Epithelial cell of prostate (primary cell): ENCODE results near the gene CPA4.
"Not testable (repeated sequence)": the region's sequence is repeated elsewhere in the genome, so short reads cannot be mapped to it uniquely, and the experiment has no call there.

ENCODE experiments used
- DNase-seq: peaks from one replicate; pipeline ENCODE4 v3.0.0-alpha.2; 2011; ENCODE audit warnings: low read depth, low spot score
- H3K27ac ChIP-seq: fragments of 450-650 bp; 2 replicates; pipeline ENCODE4 v1.5.1; 2017; ENCODE audit warnings: mild to moderate bottlenecking

The CPA4 gene

GRCh38 chr7:130292682-130293257 is at the start of gene CPA4:
TSS of gene CPA4 (plus strand) at chr7:130293161. CDS start at chr7:130293181, 20 bp downstream.
- peak; percentile 94 for DNase-seq
- peak within 1 kb of the TSS; percentile 86 for H3K27ac ChIP-seq

GRCh38 chr7:130243486-130243885 is 49.5 kb upstream of the CPA4 start:
- H3K27ac ChIP-seq, DNase-seq: not testable (repeated sequence)

- not testable (repeated sequence) for DNase-seq, H3K27ac ChIP-seq
Observed at GRCh38 chr7:130246491-130246890, 46.5 kb upstream of the CPA4 start.

- DNase-seq, H3K27ac ChIP-seq: not testable (repeated sequence)
Observed at GRCh38 chr7:130248842-130249241, 44.1 kb upstream of the CPA4 start.

- DNase-seq, H3K27ac ChIP-seq: not testable (repeated sequence)
Observed at GRCh38 chr7:130249626-130250025, 43.3 kb upstream of the CPA4 start.

GRCh38 chr7:130254555-130254954 is 38.4 kb upstream of the CPA4 start:
- no peak for DNase-seq
- H3K27ac ChIP-seq, result no peak overlapping the region

- H3K27ac ChIP-seq, result no peak overlapping the region
- no peak for DNase-seq
Observed at GRCh38 chr7:130256704-130257103, 36.3 kb upstream of the CPA4 start.

- no peak for DNase-seq
- no peak overlapping the region for H3K27ac ChIP-seq
Observed at GRCh38 chr7:130258494-130259078, 34.4 kb upstream of the CPA4 start.

GRCh38 chr7:130262448-130262847 is 30.5 kb upstream of the CPA4 start:
- DNase-seq, result no peak
- no peak overlapping the region for H3K27ac ChIP-seq

- no peak overlapping the region for H3K27ac ChIP-seq
- no peak for DNase-seq
Observed at GRCh38 chr7:130263130-130263529, 29.8 kb upstream of the CPA4 start.

GRCh38 chr7:130266258-130266960 is 26.6 kb upstream of the CPA4 start, which contains the start of gene CPA2:
TSS of gene CPA2 (plus strand) at chr7:130266863. CDS start at chr7:130266882, 19 bp downstream.
- DNase-seq, result no peak

GRCh38 chr7:130266961-130267321 is 26.0 kb upstream of the CPA4 start:
- DNase-seq, result no peak
- no peak overlapping the region for H3K27ac ChIP-seq

More at GRCh38 chr7:130266258-130266960, 26.6 kb upstream of the CPA4 start, which contains the start of gene CPA2:
- H3K27ac ChIP-seq, result no peak within 1 kb of the TSS

- no peak for DNase-seq
Observed at GRCh38 chr7:130268463-130269317, 24.3 kb upstream of the CPA4 start.

GRCh38 chr7:130269318-130269694 is 23.7 kb upstream of the CPA4 start:
- H3K27ac ChIP-seq, result no peak overlapping the region
- no peak for DNase-seq

More at GRCh38 chr7:130268463-130269317, 24.3 kb upstream of the CPA4 start:
- H3K27ac ChIP-seq, result no peak overlapping the region

- DNase-seq, result no peak
- H3K27ac ChIP-seq, result peak overlapping the region; percentile 81
Observed at GRCh38 chr7:130270947-130271800, 21.8 kb upstream of the CPA4 start.

- peak overlapping the region; percentile 81 for H3K27ac ChIP-seq
Observed at GRCh38 chr7:130272381-130273080, 20.4 kb upstream of the CPA4 start.

GRCh38 chr7:130273081-130273932 is 19.7 kb upstream of the CPA4 start:
- H3K27ac ChIP-seq, result peak overlapping the region; percentile 81
- peak; percentile 56 for DNase-seq

More at GRCh38 chr7:130272381-130273080, 20.4 kb upstream of the CPA4 start:
- DNase-seq, result no peak

- H3K27ac ChIP-seq, result peak overlapping the region; percentile 81
- DNase-seq, result no peak
Observed at GRCh38 chr7:130273933-130274255, 19.1 kb upstream of the CPA4 start.
